Breast epithelium (tissue), 4 donors: Measurements from ENCODE around the gene CACNA2D4. TPM values are rescaled to one million over a fixed set of nuclear protein-coding genes. Genes with fewer than 3 reads are reported as not detected.

Experiments
- DNase-seq, 2 donors: peaks; one replicate each; pipeline ENCODE4 v3.0.0-alpha.2; 2019; ENCODE audit warnings: low spot score in 2 of 2
- H3K27ac ChIP-seq, 2 donors: fragments of 200-600 bp; sonication (generic) in 1 of 2; one replicate each; pipeline ENCODE4 v1.5.1; 2016 to 2019; ENCODE audit warnings: mild to moderate bottlenecking in 1 of 2
- H3K27me3 ChIP-seq, 2 donors: fragments of 200-600 bp; sonication (generic) in 1 of 2; one replicate each; pipeline versions ENCODE4 v1.5.1 to v1.6.0; 2017 to 2019; ENCODE audit warnings: control low read depth in 1 of 2, mild to moderate bottlenecking in 1 of 2
- H3K36me3 ChIP-seq: fragments of 200-600 bp; one replicate; pipeline ENCODE4 v1.5.1; 2019
- H3K4me1 ChIP-seq, 2 donors: fragments of 200-600 bp; sonication (generic); one replicate each; pipeline ENCODE4 v1.5.1; 2016 to 2019; ENCODE audit warnings: control low read depth in 1 of 2
- H3K4me3 ChIP-seq, 3 donors: fragments of 200-600 bp; sonication (generic); 1 replicate in 2 of 3; 2 replicates in 1 of 3; pipeline ENCODE4 v1.5.1; 2016 to 2019; ENCODE audit warnings: mild to moderate bottlenecking in 3 of 3, moderate library complexity in 2 of 3
- H3K9me3 ChIP-seq, 2 donors: fragments of 200-600 bp; sonication (generic) in 1 of 2; one replicate each; pipeline ENCODE4 v1.5.1; 2016 to 2019; ENCODE audit warnings: control low read depth in 1 of 2
- CTCF ChIP-seq, 3 donors: fragments of 450-650 bp; IDR thresholded peaks; one replicate each; pipeline ENCODE4 v1.5.1; 2016 to 2017; ENCODE audit warnings: antibody characterized with exemption in 3 of 3, mild to moderate bottlenecking in 3 of 3, moderate library complexity in 3 of 3
- POLR2A ChIP-seq: fragments of 450-650 bp; IDR thresholded peaks from one replicate; pipeline ENCODE4 v1.6.1; 2016; ENCODE audit warnings: antibody characterized with exemption, mild to moderate bottlenecking, moderate library complexity
- POLR2AphosphoS5 ChIP-seq, 3 donors: sonication (generic); formaldehyde crosslinking; IDR thresholded peaks; one replicate each; pipeline ENCODE4 v1.6.1; 2017; ENCODE audit warnings: antibody characterized with exemption in 3 of 3
- intact Hi-C: fragments of 100-400 bp; cut with DNase I; formaldehyde crosslinking; loops from one replicate; pipeline ENCODE4 v1.15.1; 2023; ENCODE audit warnings: low total_unique reads
- total RNA-seq, 3 donors: library from RNA; depleted of rRNA; stranded (reverse); fragments of >200 nt; gene quantifications; one replicate each; pipeline ENCODE4 v1.1.0, GENCODE V29; 2016

Gene CACNA2D4
- total RNA-seq, 3 donors from 2014 or later = 3.2 to 10.2 (median 3.3) TPM

GRCh38 chr12:1857086-1857485 lies 61.4 kb downstream of the CACNA2D4 start:
- Histone ChIP-seq H3K27me3 (peaks cover 0 to 7% of the 10 kb centered on the region in 2 donors), H3K9me3 (peaks cover 20 to 39% of the 10 kb centered on the region in 2 donors), H3K4me1 (no peaks in the 10 kb centered on the region), H3K36me3 (no peaks in the 10 kb centered on the region), H3K27ac (no peak overlapping the region), H3K4me3 (no peak overlapping the region)
- intact Hi-C loops = no loop called here
- TF ChIP-seq CTCF (IDR thresholded peaks at IDR 0.05) (no peak), POLR2A (no peak)
- DNase-seq = no peak

GRCh38 chr12:1855241-1855640 lies 63.2 kb downstream of the CACNA2D4 start:
- intact Hi-C loops = no loop called here
- no peaks in the 10 kb centered on the region for H3K4me1 ChIP-seq
- peaks cover 0 to 7% of the 10 kb centered on the region in 2 donors for H3K27me3 ChIP-seq
- DNase-seq = no peak
- no peaks in the 10 kb centered on the region for H3K36me3 ChIP-seq
- peaks cover 20 to 39% of the 10 kb centered on the region in 2 donors for H3K9me3 ChIP-seq
- no peak for TF ChIP-seq POLR2A
- TF ChIP-seq CTCF (IDR thresholded peaks at IDR 0.05) = no peak
- no peak for TF ChIP-seq POLR2AphosphoS5 (IDR thresholded peaks at IDR 0.05)
- H3K27ac ChIP-seq = no peak overlapping the region
- H3K4me3 ChIP-seq = no peak overlapping the region

- TF ChIP-seq POLR2A = no peak
- no peak for TF ChIP-seq CTCF (IDR thresholded peaks at IDR 0.05)
- no peak for TF ChIP-seq POLR2AphosphoS5 (IDR thresholded peaks at IDR 0.05)
- no peak for DNase-seq
- Histone ChIP-seq H3K27me3 (peaks cover 0 to 6% of the 10 kb centered on the region in 2 donors), H3K36me3 (no peaks in the 10 kb centered on the region), H3K9me3 (peaks cover 20 to 39% of the 10 kb centered on the region in 2 donors), H3K27ac (no peak overlapping the region), H3K4me1 (no peaks in the 10 kb centered on the region), H3K4me3 (no peak overlapping the region)
- intact Hi-C loops = no loop called here
Measured at GRCh38 chr12:1853716-1854115, 64.7 kb downstream of the CACNA2D4 start.

GRCh38 chr12:1852076-1852475 lies 66.4 kb downstream of the CACNA2D4 start:
- intact Hi-C loops = no loop called here
- Histone ChIP-seq H3K36me3 (no peaks in the 10 kb centered on the region), H3K4me1 (no peaks in the 10 kb centered on the region), H3K27me3 (peaks cover 0 to 4% of the 10 kb centered on the region in 2 donors), H3K9me3 (peaks cover 20 to 37% of the 10 kb centered on the region in 2 donors), H3K4me3 (no peak overlapping the region), H3K27ac (no peak overlapping the region)
- TF ChIP-seq CTCF (IDR thresholded peaks at IDR 0.05) (no peak), POLR2AphosphoS5 (IDR thresholded peaks at IDR 0.05) (no peak), POLR2A (no peak)
- no peak for DNase-seq

GRCh38 chr12:1851151-1851701 lies 67.2 kb downstream of the CACNA2D4 start:
- DNase-seq = no peak
- Histone ChIP-seq H3K27ac (no peak overlapping the region), H3K4me1 (no peaks in the 10 kb centered on the region), H3K9me3 (peaks cover 19 to 29% of the 10 kb centered on the region in 2 donors), H3K36me3 (no peaks in the 10 kb centered on the region), H3K27me3 (peaks cover 0 to 6% of the 10 kb centered on the region in 2 donors), H3K4me3 (no peak overlapping the region)
- TF ChIP-seq POLR2AphosphoS5 (IDR thresholded peaks at IDR 0.05) (no peak), POLR2A (no peak), CTCF (IDR thresholded peaks at IDR 0.05) (no peak)
- intact Hi-C loops = no loop called here
